ENCODE measurements around the gene MGAT3.

MGAT3 gene

DNA sequence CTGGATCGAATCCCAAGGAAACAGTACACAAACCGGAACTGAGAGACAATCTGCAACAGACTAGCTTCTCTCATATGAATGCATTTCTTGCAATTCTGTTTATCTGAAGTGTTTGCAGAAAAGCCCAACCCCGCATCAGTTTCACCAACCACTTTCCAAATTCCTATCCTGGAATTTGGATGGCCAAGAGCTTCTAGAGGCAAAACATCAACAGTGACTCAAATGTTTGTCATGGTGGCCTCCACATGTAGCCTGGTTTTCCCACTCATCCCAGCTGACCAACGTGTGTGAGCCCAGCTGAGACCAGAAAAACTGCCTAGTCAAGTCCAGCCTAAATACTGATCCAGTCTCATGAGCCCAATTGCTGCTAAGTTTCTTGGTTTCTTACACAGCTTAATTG, 36.9 kb downstream of the MGAT3 start:
- TF ChIP-seq ZNF274 (IDR thresholded peaks at IDR 0.05; ENCODE audit: low read depth, low read length) (no peak), YY1 (IDR thresholded peaks at IDR 0.05; ENCODE audit: insufficient read depth, insufficient read length) (no peak), SUZ12 (IDR thresholded peaks at IDR 0.05; ENCODE audit: extremely low read depth, insufficient read depth, insufficient read length) (no peak)
- Histone ChIP-seq H3K27me3 (ENCODE audit: insufficient read depth, insufficient read length) (peaks cover 10% of the 10 kb centered on the region), H3K4me3 (ENCODE audit: insufficient read length, low read depth) (no peak overlapping the region), H3K9ac (ENCODE audit: insufficient read length, low read depth) (no peak overlapping the region), H3K4me1 (ENCODE audit: insufficient read depth, insufficient read length) (peaks cover 13% of the 10 kb centered on the region), H3K9me3 (ENCODE audit: insufficient read depth, low read length) (no peaks in the 10 kb centered on the region), H3K36me3 (ENCODE audit: insufficient read depth, insufficient read length, low read length) (peaks cover 6% of the 10 kb centered on the region)
- no peak for DNase-seq (ENCODE audit: low read depth, low spot score)

DNA sequence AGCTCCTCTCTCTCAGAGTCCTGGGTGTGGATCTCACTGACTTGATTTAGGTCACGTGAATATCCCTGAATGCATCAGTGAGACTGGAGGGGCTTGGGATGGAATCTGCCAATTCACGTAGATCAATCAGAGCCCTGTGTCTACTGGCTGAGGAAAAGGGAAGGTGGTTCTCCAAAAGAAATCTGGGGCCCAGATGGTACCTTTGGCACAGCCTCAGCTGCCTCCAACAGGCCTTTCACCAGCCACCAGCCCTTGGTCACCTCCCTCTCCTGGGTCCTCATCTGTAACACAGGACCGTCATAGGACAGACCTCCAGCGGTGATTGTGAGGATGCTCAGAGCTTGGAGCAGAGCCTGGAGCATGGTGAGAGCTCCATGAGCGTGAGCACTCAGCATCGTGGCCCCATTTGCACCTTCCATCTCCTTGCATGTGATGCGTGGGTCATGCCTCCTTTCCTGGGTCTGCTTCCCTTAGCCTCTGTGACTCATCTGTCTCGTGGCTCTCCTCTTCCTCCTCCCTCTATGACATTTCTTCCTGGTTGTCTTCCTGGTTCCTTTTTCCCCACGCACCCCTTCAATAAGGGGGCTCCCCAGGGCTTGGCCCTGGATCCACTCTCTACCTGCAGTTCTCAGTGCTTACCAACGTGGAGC, 37.8 kb downstream of the MGAT3 start:
- TF ChIP-seq YY1 (IDR thresholded peaks at IDR 0.05; ENCODE audit: insufficient read depth, insufficient read length) (no peak), ZNF274 (IDR thresholded peaks at IDR 0.05; ENCODE audit: low read depth, low read length) (no peak), SUZ12 (IDR thresholded peaks at IDR 0.05; ENCODE audit: extremely low read depth, insufficient read depth, insufficient read length) (no peak)
- H3K9me3 ChIP-seq (ENCODE audit: insufficient read depth, low read length), result no peaks in the 10 kb centered on the region
- no peak for DNase-seq (ENCODE audit: low read depth, low spot score)
- peaks cover 9% of the 10 kb centered on the region for H3K4me1 ChIP-seq (ENCODE audit: insufficient read depth, insufficient read length)
- H3K27me3 ChIP-seq (ENCODE audit: insufficient read depth, insufficient read length), result peaks cover 14% of the 10 kb centered on the region
- H3K36me3 ChIP-seq (ENCODE audit: insufficient read depth, insufficient read length, low read length), result peaks cover under 1% of the 10 kb centered on the region
- no peak overlapping the region for H3K9ac ChIP-seq (ENCODE audit: insufficient read length, low read depth)
- no peak overlapping the region for H3K4me3 ChIP-seq (ENCODE audit: insufficient read length, low read depth)

DNA sequence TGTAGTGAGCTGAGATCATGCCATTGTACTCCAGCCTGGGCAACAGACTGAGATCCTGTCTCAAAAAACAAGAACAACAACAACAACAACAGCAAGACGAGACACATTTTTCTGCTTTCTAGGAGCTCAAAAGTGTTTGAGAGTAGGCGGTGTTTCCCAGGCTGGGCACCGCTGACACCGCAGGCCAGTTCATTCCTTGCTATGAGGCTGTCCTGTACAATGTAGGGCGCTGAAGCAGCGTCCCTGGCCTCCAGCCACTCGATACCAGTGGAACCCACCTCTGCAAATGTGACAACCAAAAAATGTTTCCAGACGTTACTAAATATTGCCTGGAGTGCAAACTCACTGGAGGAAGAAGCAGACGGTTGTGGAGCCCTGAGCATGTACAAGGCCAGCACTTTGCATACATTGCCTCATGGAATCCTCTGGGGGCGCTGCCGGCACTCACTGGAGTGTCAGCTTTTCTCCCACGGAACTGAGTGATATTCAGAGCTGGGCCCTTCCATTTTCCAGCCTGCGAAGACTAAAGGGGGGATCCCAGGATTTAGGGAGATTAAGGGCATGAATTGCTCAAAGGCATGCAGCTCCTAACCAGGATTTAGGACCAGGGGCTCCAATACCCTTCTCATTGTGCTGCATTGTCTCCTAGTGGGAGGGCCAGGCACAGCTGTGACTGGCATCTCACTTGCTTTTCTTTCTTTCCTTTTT, 39.5 kb downstream of the MGAT3 start:
- Histone ChIP-seq H3K4me1 (ENCODE audit: insufficient read depth, insufficient read length) (peaks cover 7% of the 10 kb centered on the region), H3K36me3 (ENCODE audit: insufficient read depth, insufficient read length, low read length) (no peaks in the 10 kb centered on the region), H3K9ac (ENCODE audit: insufficient read length, low read depth) (peak overlapping the region; percentile 70), H3K4me3 (ENCODE audit: insufficient read length, low read depth) (no peak overlapping the region), H3K9me3 (ENCODE audit: insufficient read depth, low read length) (no peaks in the 10 kb centered on the region), H3K27me3 (ENCODE audit: insufficient read depth, insufficient read length) (peaks cover 17% of the 10 kb centered on the region)
- DNase-seq (ENCODE audit: low read depth, low spot score), result no peak
- no peak for TF ChIP-seq ZNF274 (IDR thresholded peaks at IDR 0.05; ENCODE audit: low read depth, low read length)
- no peak for TF ChIP-seq YY1 (IDR thresholded peaks at IDR 0.05; ENCODE audit: insufficient read depth, insufficient read length)
- TF ChIP-seq SUZ12 (IDR thresholded peaks at IDR 0.05; ENCODE audit: extremely low read depth, insufficient read depth, insufficient read length), result no peak

DNA sequence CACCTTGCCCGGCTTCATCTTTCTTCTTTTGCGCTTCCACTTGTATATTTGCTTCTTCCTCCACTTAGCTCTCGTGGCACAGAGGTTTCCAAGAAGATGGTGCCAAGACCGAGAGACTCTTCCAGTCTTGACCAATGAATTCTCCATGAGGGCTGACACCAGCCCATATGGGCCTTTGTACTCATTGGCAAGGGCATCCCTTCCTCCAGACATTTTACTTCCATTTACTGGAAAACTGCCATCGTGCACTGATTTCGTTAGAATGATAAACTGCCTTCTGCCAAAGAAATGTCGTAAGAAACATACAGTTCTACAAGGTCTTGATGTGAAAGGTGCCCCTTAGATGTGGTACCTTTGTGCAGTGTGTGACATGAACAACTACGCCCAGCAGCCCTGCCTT, 40.6 kb downstream of the MGAT3 start:
- H3K4me1 ChIP-seq (ENCODE audit: insufficient read depth, insufficient read length), result peaks cover 7% of the 10 kb centered on the region
- no peaks in the 10 kb centered on the region for H3K36me3 ChIP-seq (ENCODE audit: insufficient read depth, insufficient read length, low read length)
- H3K9ac ChIP-seq (ENCODE audit: insufficient read length, low read depth), result no peak overlapping the region
- TF ChIP-seq YY1 (IDR thresholded peaks at IDR 0.05; ENCODE audit: insufficient read depth, insufficient read length) (no peak), SUZ12 (IDR thresholded peaks at IDR 0.05; ENCODE audit: extremely low read depth, insufficient read depth, insufficient read length) (no peak), ZNF274 (IDR thresholded peaks at IDR 0.05; ENCODE audit: low read depth, low read length) (no peak)
- DNase-seq (ENCODE audit: low read depth, low spot score), result no peak
- H3K9me3 ChIP-seq (ENCODE audit: insufficient read depth, low read length), result no peaks in the 10 kb centered on the region
- H3K27me3 ChIP-seq (ENCODE audit: insufficient read depth, insufficient read length), result peaks cover 17% of the 10 kb centered on the region
- no peak overlapping the region for H3K4me3 ChIP-seq (ENCODE audit: insufficient read length, low read depth)

DNA sequence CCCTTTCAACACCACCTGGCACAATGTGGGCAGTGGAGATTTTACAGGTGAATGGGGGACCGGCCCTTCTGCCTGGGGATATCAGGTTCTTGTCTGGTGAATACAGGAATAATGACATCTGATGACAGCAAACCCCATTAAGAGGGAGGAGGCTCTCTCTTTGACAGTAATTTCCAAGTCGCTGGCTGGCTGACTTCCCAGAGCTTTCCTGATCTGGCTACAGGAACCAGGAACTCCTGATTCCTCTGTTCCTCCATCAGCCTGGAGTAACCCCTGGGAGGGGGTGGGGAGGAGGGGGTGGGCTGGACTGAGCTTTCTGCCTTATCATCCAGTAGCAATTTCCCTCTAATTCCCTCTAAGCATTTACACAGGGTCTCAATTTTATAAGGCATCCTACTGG, 41.6 kb downstream of the MGAT3 start:
- TF ChIP-seq YY1 (IDR thresholded peaks at IDR 0.05; ENCODE audit: insufficient read depth, insufficient read length) (no peak), ZNF274 (IDR thresholded peaks at IDR 0.05; ENCODE audit: low read depth, low read length) (no peak), SUZ12 (IDR thresholded peaks at IDR 0.05; ENCODE audit: extremely low read depth, insufficient read depth, insufficient read length) (no peak)
- H3K9me3 ChIP-seq (ENCODE audit: insufficient read depth, low read length), result no peaks in the 10 kb centered on the region
- peaks cover 4% of the 10 kb centered on the region for H3K36me3 ChIP-seq (ENCODE audit: insufficient read depth, insufficient read length, low read length)
- H3K4me1 ChIP-seq (ENCODE audit: insufficient read depth, insufficient read length), result peaks cover 10% of the 10 kb centered on the region
- peak overlapping the region; percentile 42 for H3K9ac ChIP-seq (ENCODE audit: insufficient read length, low read depth)
- no peak overlapping the region for H3K4me3 ChIP-seq (ENCODE audit: insufficient read length, low read depth)
- H3K27me3 ChIP-seq (ENCODE audit: insufficient read depth, insufficient read length), result peaks cover 22% of the 10 kb centered on the region
- DNase-seq (ENCODE audit: low read depth, low spot score), result no peak

DNA sequence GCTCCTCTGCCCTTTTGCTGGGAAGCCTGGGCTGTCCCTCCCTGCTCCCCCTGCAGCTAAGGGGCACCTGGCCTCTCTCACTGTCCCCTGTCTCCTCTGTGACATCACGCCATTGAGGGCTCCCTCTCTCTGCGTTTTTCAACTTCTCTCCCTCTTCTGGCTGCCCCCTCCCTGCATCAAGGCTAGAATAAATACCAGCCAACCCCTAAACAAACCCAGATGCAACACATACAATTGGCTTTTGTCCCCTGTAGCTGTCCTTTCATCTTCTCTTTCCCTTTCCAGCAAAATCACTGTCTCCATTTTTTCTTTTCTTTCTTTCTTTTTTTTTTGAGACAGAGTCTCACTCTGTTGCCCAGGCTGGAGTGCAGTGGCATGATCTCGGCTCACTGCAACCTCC, 42.0 kb downstream of the MGAT3 start:
- no peak for TF ChIP-seq SUZ12 (IDR thresholded peaks at IDR 0.05; ENCODE audit: extremely low read depth, insufficient read depth, insufficient read length)
- no peak for TF ChIP-seq YY1 (IDR thresholded peaks at IDR 0.05; ENCODE audit: insufficient read depth, insufficient read length)
- TF ChIP-seq ZNF274 (IDR thresholded peaks at IDR 0.05; ENCODE audit: low read depth, low read length), result no peak
- no peaks in the 10 kb centered on the region for H3K9me3 ChIP-seq (ENCODE audit: insufficient read depth, low read length)
- H3K4me1 ChIP-seq (ENCODE audit: insufficient read depth, insufficient read length), result peaks cover 10% of the 10 kb centered on the region
- no peak for DNase-seq (ENCODE audit: low read depth, low spot score)
- peaks cover 27% of the 10 kb centered on the region for H3K27me3 ChIP-seq (ENCODE audit: insufficient read depth, insufficient read length)
- H3K9ac ChIP-seq (ENCODE audit: insufficient read length, low read depth), result peak overlapping the region; percentile 42
- peaks cover 9% of the 10 kb centered on the region for H3K36me3 ChIP-seq (ENCODE audit: insufficient read depth, insufficient read length, low read length)
- H3K4me3 ChIP-seq (ENCODE audit: insufficient read length, low read depth), result no peak overlapping the region

DNA sequence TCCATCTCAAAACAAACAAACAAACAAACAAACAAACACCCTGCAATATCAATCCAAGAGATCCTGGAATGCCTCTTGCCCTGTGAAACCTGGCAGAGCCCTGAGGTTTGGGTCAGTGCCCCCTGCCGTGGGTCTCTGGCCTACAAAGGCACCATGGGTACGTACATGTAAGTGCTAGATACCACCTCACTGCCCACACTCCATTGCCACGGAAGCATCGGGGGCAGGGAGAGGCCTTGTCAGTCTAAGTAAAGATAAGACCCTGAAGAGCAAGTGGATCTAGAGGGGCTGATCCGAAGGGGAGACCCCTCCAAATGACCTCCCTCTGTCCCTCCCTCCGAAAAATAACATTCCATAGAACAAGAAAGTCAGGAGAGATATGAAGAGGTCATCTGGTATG, 43.3 kb downstream of the MGAT3 start:
- H3K9me3 ChIP-seq (ENCODE audit: insufficient read depth, low read length), result no peaks in the 10 kb centered on the region
- peaks cover 22% of the 10 kb centered on the region for H3K36me3 ChIP-seq (ENCODE audit: insufficient read depth, insufficient read length, low read length)
- H3K4me1 ChIP-seq (ENCODE audit: insufficient read depth, insufficient read length), result peaks cover 10% of the 10 kb centered on the region
- no peak for DNase-seq (ENCODE audit: low read depth, low spot score)
- no peak overlapping the region for H3K4me3 ChIP-seq (ENCODE audit: insufficient read length, low read depth)
- TF ChIP-seq YY1 (IDR thresholded peaks at IDR 0.05; ENCODE audit: insufficient read depth, insufficient read length), result no peak
- TF ChIP-seq ZNF274 (IDR thresholded peaks at IDR 0.05; ENCODE audit: low read depth, low read length), result no peak
- no peak for TF ChIP-seq SUZ12 (IDR thresholded peaks at IDR 0.05; ENCODE audit: extremely low read depth, insufficient read depth, insufficient read length)
- peaks cover 40% of the 10 kb centered on the region for H3K27me3 ChIP-seq (ENCODE audit: insufficient read depth, insufficient read length)
- no peak overlapping the region for H3K9ac ChIP-seq (ENCODE audit: insufficient read length, low read depth)

Data from NT2/D1 (cell line).